ENCODE data around the gene FUT1.

FUT1 gene

GRCh38 chr19:48714759-48715675 lies 37.4 kb downstream of the FUT1 start:
- Histone ChIP-seq H3K4me3 (ENCODE audit: low read length) (peak overlapping the region; percentile 40; the same call in 1 of the 2 replicates), H3K27ac (ENCODE audit: low read length) (no peak overlapping the region), H3K27me3 (ENCODE audit: control insufficient read depth, insufficient read depth, low read length) (no peaks in the 10 kb centered on the region), H3K9me3 (ENCODE audit: control insufficient read depth, insufficient read depth, low read length) (no peaks in the 10 kb centered on the region), H3K4me1 (ENCODE audit: control insufficient read depth, insufficient read depth, low read length) (peaks cover 11% of the 10 kb centered on the region), H3K36me3 (ENCODE audit: control insufficient read depth, insufficient read depth, low read length) (no peaks in the 10 kb centered on the region)
- no peak for DNase-seq (ENCODE audit: low read depth, low spot score)
- WGBS (ENCODE audit: insufficient coverage, insufficient read length), result no CpG with 5 or more reads among the region's 26 CpGs

GRCh38 chr19:48713864-48714755 lies 38.3 kb downstream of the FUT1 start:
- DNase-seq (ENCODE audit: low read depth, low spot score), result no peak
- no CpG with 5 or more reads among the region's 67 CpGs for WGBS (ENCODE audit: insufficient coverage, insufficient read length)
- H3K36me3 ChIP-seq (ENCODE audit: control insufficient read depth, insufficient read depth, low read length), result no peaks in the 10 kb centered on the region
- peak overlapping the region; percentile 64; the same call in 1 of the 2 replicates for H3K4me3 ChIP-seq (ENCODE audit: low read length)
- H3K4me1 ChIP-seq (ENCODE audit: control insufficient read depth, insufficient read depth, low read length), result peaks cover 10% of the 10 kb centered on the region
- no peaks in the 10 kb centered on the region for H3K9me3 ChIP-seq (ENCODE audit: control insufficient read depth, insufficient read depth, low read length)
- no peaks in the 10 kb centered on the region for H3K27me3 ChIP-seq (ENCODE audit: control insufficient read depth, insufficient read depth, low read length)
- H3K27ac ChIP-seq (ENCODE audit: low read length), result no peak overlapping the region

- DNase-seq (ENCODE audit: low read depth, low spot score), result no peak
- no peak overlapping the region for H3K27ac ChIP-seq (ENCODE audit: low read length)
Observed at GRCh38 chr19:48713041-48713863, 39.2 kb downstream of the FUT1 start.

GRCh38 chr19:48711106-48711662 lies 41.3 kb downstream of the FUT1 start:
- H3K9me3 ChIP-seq (ENCODE audit: control insufficient read depth, insufficient read depth, low read length), result no peaks in the 10 kb centered on the region
- H3K27me3 ChIP-seq (ENCODE audit: control insufficient read depth, insufficient read depth, low read length), result no peaks in the 10 kb centered on the region
- H3K4me3 ChIP-seq (ENCODE audit: low read length), result no peak overlapping the region
- WGBS (ENCODE audit: insufficient coverage, insufficient read length), result no CpG with 5 or more reads among the region's 4 CpGs
- peaks cover 2% of the 10 kb centered on the region for H3K4me1 ChIP-seq (ENCODE audit: control insufficient read depth, insufficient read depth, low read length)
- H3K27ac ChIP-seq (ENCODE audit: low read length), result no peak overlapping the region
- H3K36me3 ChIP-seq (ENCODE audit: control insufficient read depth, insufficient read depth, low read length), result no peaks in the 10 kb centered on the region
- no peak for DNase-seq (ENCODE audit: low read depth, low spot score)

More at GRCh38 chr19:48713041-48713863, 39.2 kb downstream of the FUT1 start:
- whole genome bisulfite sequencing (ENCODE audit: insufficient coverage, insufficient read length), result no CpG with 5 or more reads among the region's 25 CpGs
- no peaks in the 10 kb centered on the region for H3K27me3 ChIP-seq (ENCODE audit: control insufficient read depth, insufficient read depth, low read length)
- H3K4me3 ChIP-seq (ENCODE audit: low read length), result peak overlapping the region; percentile 64; the same call in 1 of the 2 replicates
- peaks cover 7% of the 10 kb centered on the region for H3K4me1 ChIP-seq (ENCODE audit: control insufficient read depth, insufficient read depth, low read length)
- no peaks in the 10 kb centered on the region for H3K36me3 ChIP-seq (ENCODE audit: control insufficient read depth, insufficient read depth, low read length)
- H3K9me3 ChIP-seq (ENCODE audit: control insufficient read depth, insufficient read depth, low read length), result no peaks in the 10 kb centered on the region

GRCh38 chr19:48708471-48708870 lies 44.0 kb downstream of the FUT1 start:
- WGBS (ENCODE audit: insufficient coverage, insufficient read length), result no CpG with 5 or more reads among the region's 11 CpGs
- no peak for DNase-seq (ENCODE audit: low read depth, low spot score)
- H3K4me3 ChIP-seq (ENCODE audit: low read length), result no peak overlapping the region
- no peaks in the 10 kb centered on the region; the same call in none of the 2 replicates for H3K4me1 ChIP-seq (ENCODE audit: control insufficient read depth, insufficient read depth, low read length)
- H3K36me3 ChIP-seq (ENCODE audit: control insufficient read depth, insufficient read depth, low read length), result 0 out of 2 replicates have a peak, but pooled peaks cover 4% of the 10 kb centered on the region
- no peak overlapping the region for H3K27ac ChIP-seq (ENCODE audit: low read length)
- no peaks in the 10 kb centered on the region for H3K9me3 ChIP-seq (ENCODE audit: control insufficient read depth, insufficient read depth, low read length)
- H3K27me3 ChIP-seq (ENCODE audit: control insufficient read depth, insufficient read depth, low read length), result no peaks in the 10 kb centered on the region

- no peaks in the 10 kb centered on the region for H3K9me3 ChIP-seq (ENCODE audit: control insufficient read depth, insufficient read depth, low read length)
- no peak overlapping the region for H3K27ac ChIP-seq (ENCODE audit: low read length)
- no peak overlapping the region for H3K4me3 ChIP-seq (ENCODE audit: low read length)
- H3K27me3 ChIP-seq (ENCODE audit: control insufficient read depth, insufficient read depth, low read length), result no peaks in the 10 kb centered on the region
- no peak for DNase-seq (ENCODE audit: low read depth, low spot score)
- H3K36me3 ChIP-seq (ENCODE audit: control insufficient read depth, insufficient read depth, low read length), result 0 out of 2 replicates have a peak, but pooled peaks cover 4% of the 10 kb centered on the region
- H3K4me1 ChIP-seq (ENCODE audit: control insufficient read depth, insufficient read depth, low read length), result no peaks in the 10 kb centered on the region; the same call in 1 of the 2 replicates
- no CpG with 5 or more reads among the region's 2 CpGs for WGBS (ENCODE audit: insufficient coverage, insufficient read length)
Observed at GRCh38 chr19:48705431-48705830, 47.0 kb downstream of the FUT1 start.

- DNase-seq (ENCODE audit: low read depth, low spot score), result no peak
- H3K9me3 ChIP-seq (ENCODE audit: control insufficient read depth, insufficient read depth, low read length), result no peaks in the 10 kb centered on the region
- H3K27me3 ChIP-seq (ENCODE audit: control insufficient read depth, insufficient read depth, low read length), result no peaks in the 10 kb centered on the region
- H3K36me3 ChIP-seq (ENCODE audit: control insufficient read depth, insufficient read depth, low read length), result 0 out of 2 replicates have a peak, but pooled peaks cover 4% of the 10 kb centered on the region
- no peak overlapping the region for H3K27ac ChIP-seq (ENCODE audit: low read length)
- H3K4me1 ChIP-seq (ENCODE audit: control insufficient read depth, insufficient read depth, low read length), result no peaks in the 10 kb centered on the region
- WGBS (ENCODE audit: insufficient coverage, insufficient read length), result no CpG with 5 or more reads among the region's 23 CpGs
- no peak overlapping the region for H3K4me3 ChIP-seq (ENCODE audit: low read length)
Observed at GRCh38 chr19:48703316-48703715, 49.1 kb downstream of the FUT1 start.

- Histone ChIP-seq H3K9me3 (ENCODE audit: control insufficient read depth, insufficient read depth, low read length) (no peaks in the 10 kb centered on the region), H3K27ac (ENCODE audit: low read length) (no peak overlapping the region), H3K27me3 (ENCODE audit: control insufficient read depth, insufficient read depth, low read length) (no peaks in the 10 kb centered on the region), H3K36me3 (ENCODE audit: control insufficient read depth, insufficient read depth, low read length) (0 out of 2 replicates have a peak, but pooled peaks cover 4% of the 10 kb centered on the region), H3K4me3 (ENCODE audit: low read length) (no peak overlapping the region), H3K4me1 (ENCODE audit: control insufficient read depth, insufficient read depth, low read length) (no peaks in the 10 kb centered on the region)
- DNase-seq (ENCODE audit: low read depth, low spot score), result no peak
- WGBS (ENCODE audit: insufficient coverage, insufficient read length), result no CpG with 5 or more reads among the region's 13 CpGs
Observed at GRCh38 chr19:48702701-48703100, 49.7 kb downstream of the FUT1 start.

GRCh38 chr19:48698046-48698445 lies 54.4 kb downstream of the FUT1 start:
- Histone ChIP-seq H3K36me3 (ENCODE audit: control insufficient read depth, insufficient read depth, low read length) (no peaks in the 10 kb centered on the region), H3K4me1 (ENCODE audit: control insufficient read depth, insufficient read depth, low read length) (no peaks in the 10 kb centered on the region), H3K4me3 (ENCODE audit: low read length) (no peak overlapping the region), H3K27me3 (ENCODE audit: control insufficient read depth, insufficient read depth, low read length) (no peaks in the 10 kb centered on the region), H3K27ac (ENCODE audit: low read length) (no peak overlapping the region), H3K9me3 (ENCODE audit: control insufficient read depth, insufficient read depth, low read length) (no peaks in the 10 kb centered on the region)
- no peak for DNase-seq (ENCODE audit: low read depth, low spot score)
- WGBS (ENCODE audit: insufficient coverage, insufficient read length), result no CpG with 5 or more reads among the region's 4 CpGs
